WI38 (cell line): ENCODE results near the gene RAD51AP2.

ENCODE experiments used
- H3K4me3 ChIP-seq: 2 replicates; pipeline ENCODE4 v1.5.1; 2011; ENCODE audit warnings: low read depth, mild to moderate bottlenecking, control low read depth, low read length
- TF ChIP-seq, protein P1 (sequence below): IDR thresholded peaks from 2 replicates; pipeline ENCODE4 v1.5.1; 2012; ENCODE audit warnings: low read depth, mild to moderate bottlenecking, control low read depth, low read length

Gene RAD51AP2

DNA sequence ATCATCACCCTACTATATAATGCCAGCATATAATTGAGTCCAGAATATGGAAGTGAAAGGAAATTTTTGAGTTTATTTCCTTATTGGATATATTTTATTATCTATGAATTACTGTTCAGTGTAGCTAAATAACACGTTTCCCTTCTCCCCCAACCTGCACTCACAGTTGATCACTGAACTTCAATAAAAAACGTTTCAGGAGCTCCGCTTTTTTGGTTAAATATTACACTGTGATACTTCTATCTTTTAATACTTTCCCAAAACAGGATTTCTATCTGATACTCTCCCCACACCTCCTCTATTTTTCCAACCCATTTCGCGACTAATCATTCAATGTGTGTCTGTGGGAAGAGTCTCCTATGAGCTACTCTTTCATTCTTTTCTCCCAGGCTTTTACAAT lies 29.5 kb upstream of the RAD51AP2 start:
- no peak overlapping the region for H3K4me3 ChIP-seq
- TF ChIP-seq, protein P1, sequence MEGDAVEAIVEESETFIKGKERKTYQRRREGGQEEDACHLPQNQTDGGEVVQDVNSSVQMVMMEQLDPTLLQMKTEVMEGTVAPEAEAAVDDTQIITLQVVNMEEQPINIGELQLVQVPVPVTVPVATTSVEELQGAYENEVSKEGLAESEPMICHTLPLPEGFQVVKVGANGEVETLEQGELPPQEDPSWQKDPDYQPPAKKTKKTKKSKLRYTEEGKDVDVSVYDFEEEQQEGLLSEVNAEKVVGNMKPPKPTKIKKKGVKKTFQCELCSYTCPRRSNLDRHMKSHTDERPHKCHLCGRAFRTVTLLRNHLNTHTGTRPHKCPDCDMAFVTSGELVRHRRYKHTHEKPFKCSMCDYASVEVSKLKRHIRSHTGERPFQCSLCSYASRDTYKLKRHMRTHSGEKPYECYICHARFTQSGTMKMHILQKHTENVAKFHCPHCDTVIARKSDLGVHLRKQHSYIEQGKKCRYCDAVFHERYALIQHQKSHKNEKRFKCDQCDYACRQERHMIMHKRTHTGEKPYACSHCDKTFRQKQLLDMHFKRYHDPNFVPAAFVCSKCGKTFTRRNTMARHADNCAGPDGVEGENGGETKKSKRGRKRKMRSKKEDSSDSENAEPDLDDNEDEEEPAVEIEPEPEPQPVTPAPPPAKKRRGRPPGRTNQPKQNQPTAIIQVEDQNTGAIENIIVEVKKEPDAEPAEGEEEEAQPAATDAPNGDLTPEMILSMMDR = no peak

DNA sequence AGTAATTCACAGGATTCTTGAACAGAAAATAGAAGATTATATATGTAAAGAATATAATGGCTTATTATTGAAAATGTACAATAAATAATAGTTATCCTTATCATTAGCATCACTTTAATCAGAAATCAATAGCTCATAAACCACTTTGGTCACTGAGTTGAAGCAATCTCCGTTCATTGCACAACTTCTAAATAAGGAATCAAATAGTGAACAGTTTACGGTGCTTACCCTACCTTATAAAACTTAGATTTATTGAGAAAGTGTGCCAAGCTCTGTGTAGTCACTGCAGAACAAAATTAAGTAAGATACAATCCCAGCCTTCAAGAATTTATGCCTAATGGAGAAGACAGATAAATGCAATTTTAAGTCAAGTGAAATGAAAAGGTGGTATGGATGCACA lies 29.0 kb upstream of the RAD51AP2 start:
- TF ChIP-seq, protein P1 = no peak

DNA sequence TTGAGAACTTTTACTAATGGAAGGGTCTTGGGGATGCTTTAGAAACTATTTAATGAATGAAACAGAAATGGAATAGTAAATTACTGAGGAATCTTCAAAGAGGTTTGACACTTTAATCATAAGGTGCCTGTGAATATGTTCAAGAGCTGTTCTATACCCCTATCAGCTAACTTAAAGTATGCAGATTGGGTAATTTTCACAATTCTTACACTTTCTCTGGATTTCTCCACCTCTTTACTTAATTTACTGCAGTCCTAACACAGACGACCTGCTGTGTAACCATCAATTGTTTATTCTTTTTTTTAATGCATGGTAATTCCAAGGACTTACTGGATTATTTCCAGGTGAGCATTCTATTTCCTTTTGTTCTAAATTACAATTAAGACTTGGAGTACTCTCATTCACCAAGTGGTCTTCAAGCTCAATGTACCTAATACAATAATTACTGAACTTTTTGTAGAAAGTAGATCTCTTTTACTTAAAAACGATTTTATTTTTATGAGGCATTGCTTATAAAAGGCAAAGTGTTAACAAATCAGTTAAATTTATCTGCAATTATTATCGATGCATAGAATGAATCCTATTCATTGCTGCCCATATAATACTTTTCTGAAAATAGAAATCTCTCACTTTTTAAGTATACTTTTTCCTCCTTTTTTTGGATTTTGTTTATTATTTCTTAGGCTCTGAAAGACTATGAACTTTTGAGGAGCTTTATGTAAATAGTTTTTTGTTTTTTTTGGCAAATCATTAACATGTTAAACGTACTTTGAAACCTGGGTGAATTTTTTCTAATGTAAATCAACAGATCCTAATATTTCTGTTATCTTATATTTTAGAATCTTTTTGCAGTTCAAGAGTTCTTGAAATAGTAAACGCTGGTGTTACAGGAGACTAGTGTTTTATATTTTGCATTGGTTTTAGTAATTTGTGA lies 27.7 kb upstream of the RAD51AP2 start:
- H3K4me3 ChIP-seq = no peak overlapping the region
- TF ChIP-seq, protein P1 = no peak

More for the DNA sequence above, 29.0 kb upstream of the RAD51AP2 start:
- H3K4me3 ChIP-seq = no peak overlapping the region

DNA sequence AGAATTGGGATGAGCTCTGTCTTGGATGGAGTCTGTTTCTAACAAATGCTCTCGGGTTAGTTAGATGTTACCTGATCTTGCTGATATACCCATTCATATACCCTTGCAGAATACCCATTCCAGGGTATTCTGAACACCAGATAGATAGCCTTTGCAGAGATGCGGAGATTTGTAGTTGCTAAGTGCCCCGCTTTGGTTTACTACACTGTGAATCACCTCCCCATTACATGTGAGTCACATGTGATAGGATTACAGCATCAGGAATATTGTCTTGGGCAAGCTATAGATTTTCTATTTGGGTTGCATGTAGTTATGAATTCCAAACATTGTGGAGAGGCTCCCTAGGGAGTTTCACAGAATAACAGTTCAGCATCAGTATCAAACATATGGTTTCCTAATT lies 26.0 kb upstream of the RAD51AP2 start:
- TF ChIP-seq, protein P1 = no peak
- H3K4me3 ChIP-seq = no peak overlapping the region

DNA sequence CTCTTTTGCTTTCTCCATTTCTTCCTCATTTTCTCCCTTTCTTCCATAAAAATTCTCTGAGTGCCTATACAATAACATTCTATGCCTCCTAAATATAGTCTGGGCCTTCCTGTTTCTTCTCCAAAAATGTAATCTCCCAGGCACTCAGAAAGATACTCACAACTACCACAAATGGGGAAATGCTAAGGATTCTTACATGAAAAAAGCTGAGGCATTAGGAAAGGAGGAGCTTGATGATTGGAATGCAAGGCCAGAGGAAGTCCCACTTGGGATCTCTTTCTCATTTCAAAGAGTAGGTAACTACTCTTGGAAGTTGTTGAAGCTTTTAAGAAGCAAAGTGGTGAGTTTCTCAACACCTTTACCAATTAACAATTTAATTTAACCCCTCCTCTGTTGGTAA lies 25.6 kb upstream of the RAD51AP2 start:
- TF ChIP-seq, protein P1 = no peak
- H3K4me3 ChIP-seq = no peak overlapping the region

DNA sequence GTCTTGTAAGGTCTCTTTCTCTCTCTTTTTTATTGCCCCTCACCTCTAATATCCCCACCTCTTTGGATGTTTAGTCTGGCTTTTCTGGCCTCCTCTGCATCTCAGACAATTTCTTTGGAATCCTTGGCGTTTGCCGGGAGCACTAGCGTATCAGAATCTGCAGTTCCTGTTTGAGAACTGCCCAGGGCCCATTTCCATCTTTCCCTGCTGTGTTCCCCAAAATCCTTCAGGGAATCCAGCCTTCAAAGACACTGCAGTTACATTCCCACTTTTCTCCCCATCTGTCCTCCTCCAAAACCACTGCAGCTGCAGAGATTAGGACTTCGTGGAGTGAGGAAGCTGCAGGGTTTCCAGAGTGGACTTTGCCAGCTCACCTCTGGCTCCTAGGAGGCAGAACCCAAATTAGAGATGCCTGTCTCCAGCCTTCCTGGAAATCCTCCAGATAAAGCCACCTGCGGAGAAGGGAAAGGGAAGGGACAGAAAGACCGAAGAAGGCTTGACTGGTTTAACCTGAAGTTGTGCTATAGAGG lies 25.0 kb upstream of the RAD51AP2 start:
- TF ChIP-seq, protein P1 = no peak
- no peak overlapping the region for H3K4me3 ChIP-seq

DNA sequence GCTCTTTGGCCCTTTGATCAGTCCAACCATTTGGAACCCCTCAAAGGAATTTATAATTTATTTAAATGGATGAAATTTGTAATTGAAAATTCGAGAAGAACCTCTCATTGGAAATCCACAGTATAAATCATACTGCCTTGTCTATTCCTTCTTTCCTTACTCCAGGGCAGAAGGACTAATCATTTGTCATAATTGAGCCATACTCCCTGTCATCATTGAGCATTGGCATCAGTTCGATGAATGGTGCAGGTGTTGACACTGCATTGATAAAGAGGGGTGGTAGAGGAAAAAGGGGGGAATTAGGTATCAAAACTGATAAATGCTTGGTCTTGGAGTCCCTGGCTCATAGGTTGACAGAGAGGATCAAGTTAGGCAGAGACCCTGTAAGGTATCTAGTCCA lies 24.2 kb upstream of the RAD51AP2 start:
- TF ChIP-seq, protein P1 = no peak
- no peak overlapping the region for H3K4me3 ChIP-seq
